Measurements from ENCODE around the gene GPR82.
"Not testable (repeated sequence)": the region's sequence is repeated elsewhere in the genome, so short reads cannot be mapped to it uniquely, and the experiment has no call there.

The GPR82 gene, protein sequence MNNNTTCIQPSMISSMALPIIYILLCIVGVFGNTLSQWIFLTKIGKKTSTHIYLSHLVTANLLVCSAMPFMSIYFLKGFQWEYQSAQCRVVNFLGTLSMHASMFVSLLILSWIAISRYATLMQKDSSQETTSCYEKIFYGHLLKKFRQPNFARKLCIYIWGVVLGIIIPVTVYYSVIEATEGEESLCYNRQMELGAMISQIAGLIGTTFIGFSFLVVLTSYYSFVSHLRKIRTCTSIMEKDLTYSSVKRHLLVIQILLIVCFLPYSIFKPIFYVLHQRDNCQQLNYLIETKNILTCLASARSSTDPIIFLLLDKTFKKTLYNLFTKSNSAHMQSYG

DNA sequence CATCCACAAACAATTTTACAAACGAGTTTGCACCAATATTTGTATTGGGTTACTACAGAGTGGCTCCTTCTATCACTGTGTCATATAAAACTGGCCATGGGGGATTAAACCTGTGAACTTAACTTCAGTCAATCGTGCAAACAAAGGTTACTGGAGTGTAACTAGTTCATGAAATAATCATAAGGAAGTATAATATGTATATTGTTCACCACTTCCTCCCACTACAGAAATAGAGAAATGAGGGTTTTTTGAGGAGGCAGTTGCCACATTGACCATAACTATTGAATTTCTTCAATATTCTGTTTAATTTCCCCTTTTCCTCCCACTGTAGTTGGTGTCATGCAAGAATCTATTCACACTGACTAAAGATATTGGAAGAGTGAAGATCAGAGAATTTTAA, at the start of gene GPR82:
Gene GPR82 (plus strand): TSS at position 356 of the 400 bp plus-strand sequence. CDS start 2,846 bp downstream, outside the sequence.
- DNase-seq: no peak

DNA sequence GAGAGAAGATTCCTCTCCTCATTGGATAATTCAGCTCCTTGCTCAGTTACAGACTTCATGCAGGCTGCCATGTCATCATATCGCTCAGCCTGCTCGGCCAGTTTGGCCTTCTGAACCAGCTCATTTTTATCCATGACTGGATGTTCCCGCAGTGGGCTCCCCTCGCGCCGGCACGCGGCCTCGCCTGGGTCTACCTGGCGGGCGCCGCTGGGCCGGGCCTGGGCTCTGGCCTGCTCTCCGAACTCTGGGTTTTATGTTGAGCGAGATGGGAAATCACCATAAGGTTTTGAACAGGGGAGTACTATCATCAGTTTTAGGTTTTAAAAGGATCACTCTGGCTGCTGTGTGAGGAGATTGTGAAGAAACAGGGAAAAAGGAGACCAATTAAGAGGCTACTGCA, 47.6 kb upstream of the GPR82 start:
- not testable (repeated sequence) for DNase-seq

DNA sequence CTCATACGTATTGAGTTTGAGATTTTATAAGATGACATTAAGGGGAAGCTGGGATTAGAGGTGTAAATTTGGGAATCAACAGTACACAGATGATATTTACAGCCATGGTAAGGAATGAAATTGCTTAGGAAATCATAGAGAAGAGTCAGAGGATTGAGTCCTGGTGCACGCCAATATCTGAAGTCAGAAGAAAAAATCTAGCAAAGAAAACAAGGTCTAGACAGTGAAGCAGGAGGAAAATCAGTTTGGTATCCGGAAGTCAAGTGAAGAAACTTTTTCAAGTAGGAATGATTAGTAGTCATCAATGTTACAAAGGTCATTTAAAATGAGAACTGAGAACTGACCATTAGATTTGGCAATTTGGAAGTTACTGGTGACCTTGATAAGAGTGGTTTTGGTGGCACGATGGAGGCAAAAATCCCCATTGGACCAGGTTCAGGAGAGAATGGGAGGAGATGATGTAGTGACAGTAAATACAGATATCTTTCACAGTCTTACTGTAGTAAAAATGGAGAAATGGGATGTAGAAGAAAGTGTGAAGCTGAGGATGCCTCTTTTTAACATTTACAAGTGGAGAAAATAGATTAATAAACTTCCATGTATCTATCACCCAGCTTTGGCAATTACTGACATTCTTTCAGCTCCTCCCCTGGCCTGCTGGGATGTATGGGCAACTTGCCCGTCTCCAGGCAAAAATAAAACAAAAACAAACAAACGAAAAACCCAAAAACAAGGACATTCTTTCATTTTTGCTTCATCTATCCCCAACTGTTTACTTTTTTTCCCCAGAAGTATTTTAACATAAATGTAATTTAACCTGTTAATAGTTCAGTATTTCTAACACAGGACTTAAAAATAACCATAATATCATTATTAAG, 46.6 kb upstream of the GPR82 start:
- DNase-seq: no peak

DNA sequence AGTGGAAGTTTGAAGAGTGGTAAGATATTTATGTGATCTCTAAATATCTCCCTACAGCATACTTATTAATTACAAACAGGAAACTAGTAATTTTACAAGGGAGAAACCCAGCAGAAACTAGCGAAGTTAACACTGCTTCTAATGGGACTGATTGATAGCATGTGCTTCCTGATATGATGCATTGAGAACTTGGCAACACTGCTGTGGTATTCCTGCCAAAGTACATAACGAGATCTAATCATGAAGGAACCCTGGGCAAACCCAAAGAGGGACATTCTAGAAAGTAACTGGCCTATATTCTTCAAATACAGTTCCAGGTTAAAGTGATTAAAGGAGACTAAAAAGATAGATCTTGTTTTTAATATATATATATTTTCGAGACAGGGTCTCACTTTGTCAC, 39.8 kb upstream of the GPR82 start:
- no peak for DNase-seq

DNA sequence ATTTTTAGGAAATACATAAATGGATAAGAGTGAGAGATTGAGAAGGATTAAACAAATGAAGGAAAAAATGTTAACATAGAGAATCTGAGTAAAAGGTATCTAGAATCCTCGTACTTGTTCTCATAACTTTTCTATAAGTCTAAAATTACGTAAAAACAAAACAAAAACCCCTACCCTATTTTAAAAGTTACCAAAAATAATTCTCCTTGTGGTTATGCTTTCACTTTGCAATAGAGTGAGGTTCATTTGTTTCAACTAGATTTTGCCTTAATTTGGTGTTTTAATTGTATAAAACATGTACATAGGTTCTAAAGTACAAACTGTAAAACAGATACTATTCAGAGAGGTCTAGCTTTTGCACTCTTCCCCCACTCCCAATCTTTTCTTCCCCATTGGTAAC, 39.0 kb upstream of the GPR82 start:
- no peak for DNase-seq

DNA sequence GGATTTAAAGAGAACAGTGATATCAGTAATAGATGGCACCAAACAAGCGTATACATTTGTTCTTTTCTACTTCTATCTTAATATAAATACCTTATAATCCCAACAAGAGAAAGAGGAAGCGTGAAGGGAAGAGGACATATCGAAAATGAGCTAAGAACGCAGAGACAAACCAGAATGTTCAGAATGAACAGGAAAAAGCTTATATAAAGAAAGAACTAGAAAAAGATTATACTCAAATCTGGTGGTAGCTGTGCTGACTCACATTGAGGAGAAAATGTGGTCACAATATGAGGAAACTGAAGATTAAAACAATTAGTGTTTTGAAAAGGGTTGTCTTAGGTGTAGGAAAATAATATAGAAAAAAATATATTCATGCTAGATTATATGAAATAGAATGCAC, 37.2 kb upstream of the GPR82 start:
- DNase-seq: no peak

DNA sequence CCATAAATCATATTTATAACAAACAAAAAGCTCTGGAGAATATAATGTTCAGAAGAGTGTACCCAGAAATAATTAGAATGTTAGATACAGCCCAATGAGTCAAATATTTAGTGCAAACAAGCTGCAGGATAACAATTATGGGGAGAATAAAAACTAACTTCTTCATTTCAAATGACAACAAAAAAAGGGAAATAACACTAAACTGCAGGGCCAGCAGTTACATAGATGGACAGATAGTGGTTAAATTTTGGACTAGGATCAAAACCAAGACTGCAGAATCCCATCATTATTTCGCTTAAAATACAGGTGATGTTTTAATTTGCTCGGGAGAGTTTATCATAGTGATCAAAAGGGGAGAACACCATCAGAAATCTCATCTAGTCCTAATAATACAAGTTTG, 35.8 kb upstream of the GPR82 start:
- DNase-seq: no peak

DNA sequence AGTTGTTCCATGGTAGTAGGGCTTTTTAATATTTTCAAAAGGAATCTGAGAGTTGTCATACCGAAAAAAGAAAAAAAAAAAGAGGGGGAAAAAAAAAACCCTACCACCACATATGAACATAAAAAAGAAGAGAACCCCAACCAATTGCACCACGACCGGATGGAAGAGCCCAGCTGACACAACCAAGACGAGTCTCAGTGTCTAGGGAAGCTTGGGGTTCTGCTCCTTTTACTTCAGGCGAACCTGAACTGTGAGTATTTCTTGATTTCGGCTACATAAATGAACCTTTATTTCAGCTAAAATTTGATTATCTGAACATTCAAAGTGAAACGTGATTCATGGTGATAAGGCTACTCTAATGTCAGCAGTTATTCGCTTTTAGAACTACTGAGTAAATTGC, 35.1 kb upstream of the GPR82 start, which contains the start of gene GPR34:
Gene GPR34 (plus strand): TSS at position 139 of the 400 bp plus-strand sequence. CDS start 6,661 bp downstream, outside the sequence.
- no peak for DNase-seq

DNA sequence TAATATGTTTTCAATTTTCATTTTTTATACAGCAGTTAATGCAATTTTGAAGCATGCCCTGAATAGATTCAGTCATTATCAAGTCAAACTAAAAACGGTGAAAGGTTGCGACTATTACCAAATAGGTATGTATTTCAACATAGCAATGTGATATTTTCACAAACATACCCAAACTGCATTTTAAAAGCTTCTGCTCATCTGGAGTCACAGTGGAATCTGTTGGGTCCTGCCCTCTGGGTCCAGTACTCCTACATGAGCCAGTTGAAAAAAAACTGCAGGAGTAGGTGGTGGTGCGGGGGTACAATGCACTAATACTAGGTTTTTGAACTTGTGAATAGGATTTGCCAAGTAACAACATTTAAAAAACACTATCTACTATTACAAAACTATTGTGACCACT, 34.3 kb upstream of the GPR82 start:
- no peak for DNase-seq

DNA sequence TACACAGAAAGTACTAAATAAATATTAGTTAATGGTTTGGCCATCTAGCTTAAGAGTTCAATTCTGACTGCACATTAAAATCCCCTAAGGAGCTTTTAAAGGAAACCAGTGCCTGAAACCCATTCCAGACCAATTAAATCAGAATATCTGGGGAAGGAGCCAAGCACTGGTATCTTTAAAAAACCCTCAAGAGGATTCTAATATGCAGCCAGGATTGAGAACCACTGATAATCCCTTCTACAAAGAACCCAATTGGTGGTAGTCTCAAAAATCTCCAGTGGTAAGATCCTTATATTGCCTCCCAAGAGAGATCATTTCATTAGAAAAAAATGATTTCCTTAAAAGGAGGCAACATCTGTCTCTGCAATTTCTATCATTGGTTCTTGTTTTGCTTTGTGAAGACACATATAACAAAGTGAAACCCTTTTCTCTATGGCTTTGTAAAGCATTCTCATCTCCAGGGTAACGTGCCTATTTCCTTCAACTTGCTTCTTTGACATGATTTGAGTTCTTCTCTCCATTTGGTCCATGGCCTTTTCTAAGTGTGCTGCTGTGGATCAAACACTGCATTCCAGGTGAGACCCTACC, 31.7 kb upstream of the GPR82 start:
- no peak for DNase-seq

DNA sequence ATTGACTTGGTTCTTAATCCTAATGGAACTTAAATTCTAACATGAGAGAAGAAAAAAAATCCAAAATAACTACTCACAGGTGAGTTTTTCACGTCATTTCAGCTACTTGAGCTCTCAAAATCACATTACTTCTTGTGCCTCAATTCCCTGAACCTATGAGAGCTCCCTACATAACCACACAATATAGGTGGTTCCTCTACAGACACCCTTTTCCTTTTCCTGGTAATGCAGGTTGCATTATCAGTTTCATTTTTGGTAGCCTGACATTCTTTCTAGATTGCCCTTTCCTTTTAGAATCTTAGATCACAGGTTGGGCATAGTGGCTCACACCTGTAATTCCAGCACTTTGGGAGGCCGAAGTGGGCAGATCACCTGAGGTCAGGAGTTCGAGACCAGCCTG, 31.0 kb upstream of the GPR82 start:
- no peak for DNase-seq

DNA sequence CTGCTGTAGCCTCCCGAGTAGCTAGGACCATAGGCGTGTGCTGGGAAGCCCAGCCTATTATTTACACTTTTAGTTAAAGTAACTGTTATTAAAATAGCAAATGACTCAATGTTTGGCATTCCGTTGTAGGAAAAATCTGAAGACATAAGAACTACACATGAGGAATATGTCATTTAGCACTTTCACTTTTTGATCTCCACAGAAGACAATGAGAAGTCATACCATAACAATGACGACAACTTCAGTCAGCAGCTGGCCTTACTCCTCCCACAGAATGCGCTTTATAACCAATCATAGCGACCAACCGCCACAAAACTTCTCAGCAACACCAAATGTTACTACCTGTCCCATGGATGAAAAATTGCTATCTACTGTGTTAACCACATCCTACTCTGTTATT, 28.6 kb upstream of the GPR82 start:
- no peak for DNase-seq

DNA sequence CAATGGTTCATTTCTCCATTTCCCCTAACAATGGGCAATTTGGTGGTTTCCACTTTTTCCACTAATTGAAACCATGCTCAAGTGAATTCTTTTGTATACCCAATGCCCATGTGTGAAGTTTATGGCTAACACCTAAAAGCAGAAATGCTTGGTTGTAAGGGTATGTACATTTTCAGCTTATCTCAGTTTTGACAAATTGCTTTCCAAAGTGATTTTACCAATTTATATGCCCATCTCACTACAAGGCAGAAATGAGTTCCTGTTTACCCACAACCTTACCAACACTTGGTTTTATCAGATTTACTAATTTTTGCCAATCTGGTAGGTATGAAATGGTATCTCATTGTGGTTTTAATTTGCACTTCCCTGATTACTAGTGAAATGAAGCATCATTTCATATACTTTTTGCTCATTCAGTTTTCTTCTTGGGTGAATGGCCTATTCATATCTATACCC, 20.4 kb upstream of the GPR82 start:
- no peak for DNase-seq

DNA sequence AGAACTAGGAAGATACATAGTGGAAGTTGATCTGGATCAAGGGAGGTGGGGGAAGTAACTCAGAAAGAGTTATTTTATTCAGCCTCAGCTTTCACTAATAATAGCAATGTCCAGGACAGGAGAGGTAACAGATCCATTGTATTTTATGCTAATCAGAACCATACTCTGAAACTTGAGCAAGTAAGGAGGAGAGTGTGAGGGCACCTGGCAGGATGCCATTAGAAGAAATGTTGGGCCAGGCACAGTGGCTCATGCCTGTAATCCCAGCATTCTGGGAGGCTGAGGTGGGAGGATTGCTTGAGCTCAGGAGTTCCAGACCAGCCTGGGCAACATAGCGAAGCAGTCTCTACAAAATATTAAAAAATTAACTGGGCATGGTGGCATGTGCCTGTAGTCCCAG, 18.9 kb upstream of the GPR82 start:
- no peak for DNase-seq

DNA sequence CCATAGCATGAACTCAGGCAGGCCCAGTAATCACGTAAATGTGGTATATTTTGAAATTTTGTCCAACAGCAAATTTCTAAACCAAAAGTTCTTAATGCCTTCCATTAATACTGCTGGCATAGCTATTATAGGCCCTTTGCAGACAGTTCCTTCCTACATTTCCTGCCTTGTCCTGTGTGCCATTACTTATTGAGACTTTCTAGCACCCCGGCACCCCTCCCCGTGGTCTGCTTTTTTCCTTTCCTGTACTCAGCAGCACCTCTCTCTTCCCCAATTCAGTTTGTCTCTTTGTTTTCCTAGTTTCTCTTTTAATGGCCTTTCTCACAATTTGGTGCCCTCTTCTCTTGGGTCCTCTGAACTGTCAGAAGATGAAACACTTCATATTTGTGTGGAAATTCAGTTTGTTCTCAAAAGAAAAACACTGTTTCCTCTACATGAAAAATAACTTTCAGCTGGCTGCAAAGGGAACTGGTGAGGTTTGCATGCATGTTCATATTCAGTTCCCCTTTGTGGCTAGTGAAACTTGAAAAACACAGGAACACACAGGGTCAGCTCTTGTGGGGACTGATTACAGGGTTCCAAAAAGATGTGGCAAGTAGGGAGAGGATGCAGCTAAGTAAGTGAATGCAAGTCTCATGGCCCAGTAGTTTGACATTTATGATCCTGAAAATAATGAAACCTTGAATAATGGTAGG, 18.2 kb upstream of the GPR82 start:
- no peak for DNase-seq

DNA sequence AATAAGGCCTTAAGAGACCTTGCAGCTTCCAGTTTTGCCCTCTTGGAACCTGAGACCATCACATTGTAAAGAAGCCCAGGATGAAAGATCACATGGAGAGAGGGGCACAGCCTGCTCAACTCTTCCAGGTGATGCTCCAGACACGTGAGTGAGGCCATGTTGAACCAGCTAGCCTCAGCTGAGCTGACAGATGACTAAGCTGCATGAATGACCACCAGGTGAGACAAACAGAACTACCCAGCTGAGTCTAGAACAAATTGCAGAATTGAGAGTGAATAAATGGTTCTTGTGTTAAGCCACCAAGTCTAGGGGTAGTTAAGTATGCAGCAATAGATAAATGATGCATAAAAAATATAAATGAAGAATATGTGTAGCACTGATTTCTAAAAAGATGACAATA, 16.8 kb upstream of the GPR82 start:
- DNase-seq: no peak

DNA sequence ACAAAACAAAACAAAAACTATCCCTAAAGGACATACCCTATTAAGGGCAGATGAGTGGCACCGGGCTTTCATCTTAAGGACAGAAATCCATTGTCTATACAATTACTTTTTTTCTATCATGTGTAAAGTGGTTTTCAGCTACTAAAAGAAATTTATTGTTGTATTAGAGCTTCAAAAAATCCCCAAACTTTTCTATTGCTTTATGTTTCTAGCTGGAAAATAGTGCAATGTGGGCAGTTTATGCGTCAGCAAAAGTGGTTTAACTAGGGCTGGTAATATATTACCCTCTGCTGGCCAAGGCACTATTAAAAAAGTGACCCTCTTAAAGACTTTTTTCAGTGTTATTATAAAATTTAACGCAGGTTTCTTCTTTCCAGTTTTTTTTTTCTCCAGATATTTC, 15.5 kb upstream of the GPR82 start:
- DNase-seq: no peak

DNA sequence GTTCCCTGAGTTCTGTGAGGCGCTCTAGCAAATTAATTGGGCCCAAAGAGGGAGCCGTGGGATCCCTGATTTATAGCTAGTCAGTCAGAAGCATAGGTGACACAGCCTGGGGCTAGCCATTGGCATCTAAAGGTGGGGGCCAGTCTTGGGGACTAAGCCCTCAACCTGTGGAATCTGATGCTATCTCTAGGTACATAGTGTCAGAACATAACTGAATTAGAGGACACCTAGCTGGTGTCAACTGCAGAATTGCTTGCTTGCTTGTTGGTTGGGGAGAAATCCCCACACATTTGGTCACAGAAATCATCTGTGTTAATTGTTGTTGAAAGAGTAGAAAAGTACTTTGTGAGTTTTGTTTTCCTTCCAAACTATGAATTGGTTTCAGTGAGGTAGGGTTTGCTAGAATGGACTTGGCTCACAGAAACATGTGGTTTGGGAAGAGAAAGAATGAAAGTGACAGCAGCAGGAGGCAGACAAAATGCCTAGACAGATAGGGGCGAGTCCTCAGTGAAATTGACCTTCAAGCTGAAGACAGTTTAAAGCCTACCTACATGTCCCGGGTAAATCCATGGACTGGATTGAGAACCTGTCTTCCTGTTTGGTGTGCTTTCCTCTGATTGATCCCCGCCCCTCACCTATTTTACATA, 12.8 kb upstream of the GPR82 start:
- DNase-seq: no peak

DNA sequence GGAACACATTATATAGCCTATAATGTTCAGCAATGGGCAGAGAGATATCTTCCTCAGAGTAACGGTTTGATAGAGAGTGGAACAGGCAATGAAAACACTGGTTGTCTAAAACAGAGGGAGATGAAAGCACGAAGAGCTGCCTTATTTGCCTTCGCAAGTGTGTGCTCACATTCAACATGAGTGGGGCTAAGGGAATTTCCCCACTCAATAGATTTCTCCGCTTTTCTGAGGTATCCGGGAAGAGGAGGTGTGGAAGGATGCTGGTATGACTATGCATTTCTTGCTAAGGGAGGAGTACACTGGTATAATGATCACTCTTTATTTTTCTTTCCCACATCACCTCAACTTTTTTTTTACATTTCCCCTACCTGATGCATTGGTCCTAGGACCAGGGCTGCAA, 7.8 kb upstream of the GPR82 start:
- no peak for DNase-seq

DNA sequence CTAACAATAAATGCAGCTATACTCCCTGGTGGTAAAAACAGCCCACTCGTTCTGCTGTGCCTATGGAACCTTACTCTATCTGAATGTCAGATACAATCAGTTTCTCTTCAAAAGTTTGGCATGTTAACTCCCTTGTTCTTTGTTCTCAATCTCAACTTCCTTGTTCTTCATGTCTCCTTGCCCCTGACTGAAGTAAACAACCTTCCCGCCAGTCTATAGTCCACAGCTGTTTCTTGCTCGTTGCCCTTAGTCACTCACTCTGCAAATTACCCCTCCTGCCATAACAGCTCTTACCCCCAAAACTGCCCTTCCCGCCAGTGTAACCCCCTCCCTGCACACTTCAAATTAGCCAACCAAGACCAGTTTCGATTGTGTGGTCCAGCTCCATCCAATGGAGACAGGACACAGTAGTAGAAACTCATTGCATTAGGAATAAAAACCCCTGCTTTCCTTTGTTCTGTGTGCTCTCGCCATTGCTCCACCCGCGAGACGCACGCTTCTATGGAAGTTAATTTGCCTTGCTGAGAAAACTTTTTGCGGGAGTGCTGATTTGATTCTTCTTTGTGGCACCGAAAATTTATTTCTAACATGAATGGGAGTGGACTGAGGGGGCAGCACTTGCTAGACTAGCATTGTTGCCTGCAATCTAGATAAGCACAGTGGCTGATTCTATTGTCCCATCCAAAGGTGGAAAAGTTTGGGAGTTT, 7.1 kb upstream of the GPR82 start:
- no peak for DNase-seq

DNA sequence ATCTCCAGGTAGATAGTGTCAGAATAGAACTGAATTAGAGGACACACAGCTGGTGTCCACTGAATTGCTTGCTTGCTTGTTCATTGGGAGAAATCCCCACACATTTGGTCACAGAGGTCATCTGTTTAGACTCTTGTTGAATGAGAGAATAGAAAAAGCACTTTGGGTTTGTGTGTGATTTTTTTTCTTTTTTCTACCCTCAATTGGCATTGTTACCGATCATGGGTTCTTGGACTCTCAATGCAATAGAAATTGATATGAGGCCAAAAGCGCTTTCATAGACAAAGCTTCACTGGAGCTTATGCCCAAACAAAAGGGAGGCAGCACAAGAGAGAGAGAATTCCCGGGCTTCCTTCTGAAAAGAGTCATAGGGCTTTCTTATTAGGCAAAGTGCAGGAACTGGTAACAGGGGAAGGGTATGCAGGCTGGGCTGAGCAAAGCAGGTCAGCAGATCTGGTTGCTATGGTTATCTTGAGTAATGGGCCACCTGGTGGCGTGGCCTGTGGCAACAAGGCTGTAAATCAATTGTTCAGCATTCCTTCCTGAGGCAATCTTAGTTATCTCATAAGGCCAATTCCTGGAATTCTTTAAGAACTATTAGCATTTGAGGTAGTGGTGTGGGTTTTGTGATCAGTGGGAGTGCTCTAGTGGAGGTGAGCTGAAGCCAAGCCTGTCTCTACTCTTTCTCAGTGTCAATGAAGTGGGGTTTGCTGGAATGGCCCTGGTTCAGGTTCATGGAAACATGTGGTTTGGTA, 5.3 kb upstream of the GPR82 start:
- no peak for DNase-seq
